ENCODE data around the gene ANGPTL2. TPM values are rescaled to one million over a fixed set of nuclear protein-coding genes. Genes with fewer than 3 reads are reported as not detected.

The ANGPTL2 gene
- total and polyA plus RNA-seq, 9 of the 15 experiments (the other 6 are each of a cell fraction or from before 2014, with no cell fraction given) = not detected

DNA sequence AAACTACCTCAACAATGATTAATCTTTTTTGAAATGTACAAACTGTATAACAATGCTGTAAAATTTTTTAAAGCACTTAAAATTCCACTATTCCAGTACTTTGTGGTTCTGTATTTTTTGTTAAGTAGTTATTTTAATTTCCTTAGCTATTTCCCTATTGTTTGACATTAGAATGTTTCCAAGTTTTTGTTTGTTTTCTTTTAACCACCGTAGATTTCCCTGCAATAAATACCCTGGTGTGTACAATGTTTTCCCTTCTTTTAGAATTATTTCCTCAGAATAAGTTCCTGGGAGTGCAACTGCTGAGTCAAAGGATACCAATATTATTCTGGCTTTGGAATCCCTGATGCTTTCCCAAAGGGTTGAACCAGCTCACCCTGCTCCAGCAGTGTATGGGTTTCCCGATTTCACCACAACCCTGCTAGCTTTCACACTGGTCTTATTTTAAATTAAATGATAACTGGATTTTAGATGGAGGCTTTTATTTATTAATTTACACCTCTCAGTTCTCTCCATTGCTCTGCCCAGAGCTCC, 20.6 kb upstream of the ANGPTL2 start (continued):
- TF ChIP-seq, protein P1, sequence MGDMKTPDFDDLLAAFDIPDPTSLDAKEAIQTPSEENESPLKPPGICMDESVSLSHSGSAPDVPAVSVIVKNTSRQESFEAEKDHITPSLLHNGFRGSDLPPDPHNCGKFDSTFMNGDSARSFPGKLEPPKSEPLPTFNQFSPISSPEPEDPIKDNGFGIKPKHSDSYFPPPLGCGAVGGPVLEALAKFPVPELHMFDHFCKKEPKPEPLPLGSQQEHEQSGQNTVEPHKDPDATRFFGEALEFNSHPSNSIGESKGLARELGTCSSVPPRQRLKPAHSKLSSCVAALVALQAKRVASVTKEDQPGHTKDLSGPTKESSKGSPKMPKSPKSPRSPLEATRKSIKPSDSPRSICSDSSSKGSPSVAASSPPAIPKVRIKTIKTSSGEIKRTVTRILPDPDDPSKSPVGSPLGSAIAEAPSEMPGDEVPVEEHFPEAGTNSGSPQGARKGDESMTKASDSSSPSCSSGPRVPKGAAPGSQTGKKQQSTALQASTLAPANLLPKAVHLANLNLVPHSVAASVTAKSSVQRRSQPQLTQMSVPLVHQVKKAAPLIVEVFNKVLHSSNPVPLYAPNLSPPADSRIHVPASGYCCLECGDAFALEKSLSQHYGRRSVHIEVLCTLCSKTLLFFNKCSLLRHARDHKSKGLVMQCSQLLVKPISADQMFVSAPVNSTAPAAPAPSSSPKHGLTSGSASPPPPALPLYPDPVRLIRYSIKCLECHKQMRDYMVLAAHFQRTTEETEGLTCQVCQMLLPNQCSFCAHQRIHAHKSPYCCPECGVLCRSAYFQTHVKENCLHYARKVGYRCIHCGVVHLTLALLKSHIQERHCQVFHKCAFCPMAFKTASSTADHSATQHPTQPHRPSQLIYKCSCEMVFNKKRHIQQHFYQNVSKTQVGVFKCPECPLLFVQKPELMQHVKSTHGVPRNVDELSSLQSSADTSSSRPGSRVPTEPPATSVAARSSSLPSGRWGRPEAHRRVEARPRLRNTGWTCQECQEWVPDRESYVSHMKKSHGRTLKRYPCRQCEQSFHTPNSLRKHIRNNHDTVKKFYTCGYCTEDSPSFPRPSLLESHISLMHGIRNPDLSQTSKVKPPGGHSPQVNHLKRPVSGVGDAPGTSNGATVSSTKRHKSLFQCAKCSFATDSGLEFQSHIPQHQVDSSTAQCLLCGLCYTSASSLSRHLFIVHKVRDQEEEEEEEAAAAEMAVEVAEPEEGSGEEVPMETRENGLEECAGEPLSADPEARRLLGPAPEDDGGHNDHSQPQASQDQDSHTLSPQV (IDR thresholded peaks at IDR 0.05) = no peak

DNA sequence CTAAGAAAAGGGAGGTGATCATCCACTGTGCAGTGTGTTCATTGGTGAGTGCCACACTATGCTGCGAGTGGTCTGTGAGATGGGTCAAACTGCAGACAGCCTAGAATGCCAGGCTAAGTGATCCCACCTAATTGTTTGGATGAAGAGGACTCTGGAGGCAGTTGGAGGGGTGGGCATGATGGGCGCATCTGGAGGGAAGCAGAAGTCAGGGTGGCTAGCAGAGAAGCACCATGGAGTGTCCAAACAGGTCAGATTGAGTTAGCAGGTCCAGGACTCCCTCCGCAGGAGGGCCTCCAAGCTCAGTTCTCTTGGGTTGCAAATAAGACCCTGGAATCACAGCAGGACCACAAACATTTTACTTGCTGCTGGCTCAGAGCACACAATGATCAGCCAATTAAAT, 19.9 kb upstream of the ANGPTL2 start:
- CTCF ChIA-PET (ENCODE audit: low intra/inter-chr PET ratio) = no interaction called here
- Histone ChIP-seq H3K9me1 (ENCODE audit: control insufficient read depth, insufficient read depth, low read length) (no peaks in the 10 kb centered on the region), H3K4me3 (no peak overlapping the region), H3K27ac (ENCODE audit: extremely low read depth, low read depth, low read length) (no peak overlapping the region), H3K27me3 (ENCODE audit: control insufficient read depth in 2 of 2, insufficient read depth in 2 of 2, low read length in 2 of 2) (peaks cover 17 to 51% of the 10 kb centered on the region in 2 experiments), H3K9ac (ENCODE audit: insufficient read depth in 1 of 2, low read depth in 2 of 2, low read length in 2 of 2) (no peak overlapping the region), H3K4me2 (ENCODE audit: insufficient read depth, low read length) (no peak overlapping the region), H3K36me3 (ENCODE audit: control insufficient read depth, insufficient read depth, low read length) (no peaks in the 10 kb centered on the region), H3K4me1 (replicated peaks in 1 of 2; ENCODE audit: control insufficient read depth in 2 of 2, insufficient read depth in 2 of 2, low read length in 2 of 2) (no peaks in the 10 kb centered on the region; a peak in 1 of 5 replicates), H4K20me1 (replicated peaks; ENCODE audit: control insufficient read depth, insufficient read depth, low read length) (no peaks in the 10 kb centered on the region; the same call in 1 of the 2 replicates), H2AFZ (ENCODE audit: low read depth, low read length) (no peak overlapping the region), H3K79me2 (ENCODE audit: control insufficient read depth, insufficient read depth, low read length) (no peaks in the 10 kb centered on the region), H3K9me3 (replicated peaks; ENCODE audit: control insufficient read depth, insufficient read depth, low read depth, low read length) (no peaks in the 10 kb centered on the region)
- FAIRE-seq (no peak), ATAC-seq (no peak), DNase-seq (ENCODE audit: extremely low read depth in 1 of 4, low spot score in 3 of 4) (no peak)
- intact Hi-C loops (cut with micrococcal nuclease) (no loop called here), in situ Hi-C loops (cut with MboI) (no loop called here)
- WGBS (ENCODE audit: insufficient coverage, low coverage, missing lambda C conversion rate) = 0% methylated on average over 3 of the region's 3 CpGs
- TF ChIP-seq TAL1 (IDR thresholded peaks at IDR 0.05) (no peak), PRPF4 (IDR thresholded peaks at IDR 0.05; ENCODE audit: insufficient read depth, low read depth, low read length, poor library complexity, severe bottlenecking) (no peak), BCL6 (CRISPR knock-in tag; IDR thresholded peaks at IDR 0.05) (no peak), LARP7 (IDR thresholded peaks at IDR 0.05) (no peak), U2AF2 (optimal IDR thresholded peaks at IDR 0.05; ENCODE audit: low read depth, low read length) (no peak), BRD4 (IDR thresholded peaks at IDR 0.05) (no peak), NEUROD1 (IDR thresholded peaks at IDR 0.05; ENCODE audit: borderline replicate concordance, low read depth, low read length, partially characterized antibody) (no peak), RBM14 (IDR thresholded peaks at IDR 0.05; ENCODE audit: borderline replicate concordance, insufficient read depth, low read depth, low read length) (no peak), ETV5 (CRISPR knock-in tag; IDR thresholded peaks at IDR 0.05; ENCODE audit: low read depth) (no peak), CBX5 (IDR thresholded peaks at IDR 0.05; ENCODE audit: borderline replicate concordance, low read depth) (no peak), PPARD (CRISPR knock-in tag; IDR thresholded peaks at IDR 0.05) (no peak)
- TF ChIP-seq, protein P2, sequence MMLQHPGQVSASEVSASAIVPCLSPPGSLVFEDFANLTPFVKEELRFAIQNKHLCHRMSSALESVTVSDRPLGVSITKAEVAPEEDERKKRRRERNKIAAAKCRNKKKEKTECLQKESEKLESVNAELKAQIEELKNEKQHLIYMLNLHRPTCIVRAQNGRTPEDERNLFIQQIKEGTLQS (IDR thresholded peaks at IDR 0.05) = no peak
- TF ChIP-seq, protein P2 (CRISPR knock-in tag; conservative IDR thresholded peaks at IDR 0.05) = no peak
- TF ChIP-seq, protein P3, sequence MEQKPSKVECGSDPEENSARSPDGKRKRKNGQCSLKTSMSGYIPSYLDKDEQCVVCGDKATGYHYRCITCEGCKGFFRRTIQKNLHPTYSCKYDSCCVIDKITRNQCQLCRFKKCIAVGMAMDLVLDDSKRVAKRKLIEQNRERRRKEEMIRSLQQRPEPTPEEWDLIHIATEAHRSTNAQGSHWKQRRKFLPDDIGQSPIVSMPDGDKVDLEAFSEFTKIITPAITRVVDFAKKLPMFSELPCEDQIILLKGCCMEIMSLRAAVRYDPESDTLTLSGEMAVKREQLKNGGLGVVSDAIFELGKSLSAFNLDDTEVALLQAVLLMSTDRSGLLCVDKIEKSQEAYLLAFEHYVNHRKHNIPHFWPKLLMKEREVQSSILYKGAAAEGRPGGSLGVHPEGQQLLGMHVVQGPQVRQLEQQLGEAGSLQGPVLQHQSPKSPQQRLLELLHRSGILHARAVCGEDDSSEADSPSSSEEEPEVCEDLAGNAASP (IDR thresholded peaks at IDR 0.05) = no peak
- no TSS peak for BruUV-seq (replicated peaks)
- POLR2A ChIA-PET = no interaction called here

All from K562 (cell line).